ENCODE measurements around the gene NOP14. TPM values are rescaled to one million over a fixed set of nuclear protein-coding genes. Genes with fewer than 3 reads are reported as not detected.
"Not testable (repeated sequence)": the region's sequence is repeated elsewhere in the genome, so short reads cannot be mapped to it uniquely, and the experiment has no call there.

NOP14 gene
- total RNA-seq, 1 donor from 2014 or later = 22.9 TPM

- DNase-seq (ENCODE audit: low spot score) = peak; percentile 62
- Mint-ChIP-seq H3K27me3 (ENCODE audit: unreplicated experiment) (peaks cover 8% of the 10 kb centered on the region), H3K27ac (ENCODE audit: unreplicated experiment) (peak overlapping the region; percentile 93), H3K9me3 (ENCODE audit: unreplicated experiment) (no peaks in the 10 kb centered on the region), H3K36me3 (ENCODE audit: low read depth, unreplicated experiment) (peaks cover 8% of the 10 kb centered on the region), H3K4me3 (ENCODE audit: unreplicated experiment) (peak overlapping the region; percentile 97), H3K4me1 (ENCODE audit: unreplicated experiment) (peaks cover 31% of the 10 kb centered on the region)
- TF ChIP-seq CTCF (IDR thresholded peaks at IDR 0.05; ENCODE audit: unreplicated experiment) = no peak
Observed at GRCh38 chr4:2962614-2963174, 512 bp downstream of the NOP14 start.

- Mint-ChIP-seq H3K27me3 (ENCODE audit: unreplicated experiment) (peaks cover 8% of the 10 kb centered on the region), H3K9me3 (ENCODE audit: unreplicated experiment) (no peaks in the 10 kb centered on the region), H3K27ac (ENCODE audit: unreplicated experiment) (peak overlapping the region; percentile 93), H3K4me1 (ENCODE audit: unreplicated experiment) (peaks cover 34% of the 10 kb centered on the region), H3K36me3 (ENCODE audit: low read depth, unreplicated experiment) (peaks cover 13% of the 10 kb centered on the region), H3K4me3 (ENCODE audit: unreplicated experiment) (peak overlapping the region; percentile 97)
- no peak for DNase-seq (ENCODE audit: low spot score)
- no peak for TF ChIP-seq CTCF (IDR thresholded peaks at IDR 0.05; ENCODE audit: unreplicated experiment)
Observed at GRCh38 chr4:2961811-2962441, 1.3 kb downstream of the NOP14 start.

- no peak for TF ChIP-seq CTCF (IDR thresholded peaks at IDR 0.05; ENCODE audit: unreplicated experiment)
- peak; percentile 31 for DNase-seq (ENCODE audit: low spot score)
- H3K9me3 Mint-ChIP-seq (ENCODE audit: unreplicated experiment) = no peaks in the 10 kb centered on the region
- peaks cover 18% of the 10 kb centered on the region for H3K36me3 Mint-ChIP-seq (ENCODE audit: low read depth, unreplicated experiment)
- H3K4me3 Mint-ChIP-seq (ENCODE audit: unreplicated experiment) = peak overlapping the region; percentile 97
- peaks cover 34% of the 10 kb centered on the region for H3K4me1 Mint-ChIP-seq (ENCODE audit: unreplicated experiment)
- peak overlapping the region; percentile 10 for H3K27ac Mint-ChIP-seq (ENCODE audit: unreplicated experiment)
- H3K27me3 Mint-ChIP-seq (ENCODE audit: unreplicated experiment) = peaks cover 8% of the 10 kb centered on the region
Observed at GRCh38 chr4:2961421-2961810, 1.8 kb downstream of the NOP14 start.

GRCh38 chr4:2960450-2960849 lies 2.8 kb downstream of the NOP14 start:
- DNase-seq (ENCODE audit: low spot score); H3K4me3 Mint-ChIP-seq (ENCODE audit: unreplicated experiment); H3K27me3 Mint-ChIP-seq (ENCODE audit: unreplicated experiment); H3K9me3 Mint-ChIP-seq (ENCODE audit: unreplicated experiment): not testable (repeated sequence)
- peak overlapping the region; percentile 24 for H3K27ac Mint-ChIP-seq (ENCODE audit: unreplicated experiment)
- peaks cover 34% of the 10 kb centered on the region for H3K4me1 Mint-ChIP-seq (ENCODE audit: unreplicated experiment)
- H3K36me3 Mint-ChIP-seq (ENCODE audit: low read depth, unreplicated experiment) = peaks cover 28% of the 10 kb centered on the region

GRCh38 chr4:2958446-2958845 lies 4.8 kb downstream of the NOP14 start:
- peak overlapping the region; percentile 83 for H3K27ac Mint-ChIP-seq (ENCODE audit: unreplicated experiment)
- DNase-seq (ENCODE audit: low spot score) = no peak
- H3K27me3 Mint-ChIP-seq (ENCODE audit: unreplicated experiment) = peaks cover 2% of the 10 kb centered on the region
- peaks cover 30% of the 10 kb centered on the region for H3K4me1 Mint-ChIP-seq (ENCODE audit: unreplicated experiment)
- peaks cover 23% of the 10 kb centered on the region for H3K36me3 Mint-ChIP-seq (ENCODE audit: low read depth, unreplicated experiment)
- no peaks in the 10 kb centered on the region for H3K9me3 Mint-ChIP-seq (ENCODE audit: unreplicated experiment)
- no peak overlapping the region for H3K4me3 Mint-ChIP-seq (ENCODE audit: unreplicated experiment)
- no peak for TF ChIP-seq CTCF (IDR thresholded peaks at IDR 0.05; ENCODE audit: unreplicated experiment)
